Stimulated activated CD4-positive, alpha-beta T cell treated with anti-CD3 and anti-CD28 coated beads, Interleukin-2, amount 100 ng/mL, for 24 hours (primary cell): Measurements from ENCODE around the gene CERCAM.
"Not testable (repeated sequence)": the region's sequence is repeated elsewhere in the genome, so short reads cannot be mapped to it uniquely, and the experiment has no call there.

Experiments used
- DNase-seq, 2 donors: peaks; one replicate each; pipeline ENCODE4 v3.0.0-alpha.2; 2020

Gene CERCAM

GRCh38 chr9:128393970-128394369 is 26.7 kb upstream of the CERCAM start:
- no peak for DNase-seq

- DNase-seq: no peak
These were observed 26.1 kb upstream of the CERCAM start for GRCh38 chr9:128394379-128395168.

- DNase-seq: no peak
These were observed 23.6 kb upstream of the CERCAM start for GRCh38 chr9:128396970-128397613.

GRCh38 chr9:128397831-128398230 is 22.8 kb upstream of the CERCAM start:
- DNase-seq: no peak

GRCh38 chr9:128399861-128400260 is 20.8 kb upstream of the CERCAM start:
- DNase-seq: no peak

GRCh38 chr9:128404560-128404959 is 16.1 kb upstream of the CERCAM start:
- no peak for DNase-seq

- no peak for DNase-seq
These were observed 15.4 kb upstream of the CERCAM start for GRCh38 chr9:128405077-128405779.

- no peak for DNase-seq
These were observed 14.9 kb upstream of the CERCAM start for GRCh38 chr9:128405780-128406171.

GRCh38 chr9:128406848-128407391 is 13.7 kb upstream of the CERCAM start:
- DNase-seq: no peak

- no peak for DNase-seq
These were observed 11.7 kb upstream of the CERCAM start for GRCh38 chr9:128408963-128409431.

- DNase-seq: no peak
These were observed 11.2 kb upstream of the CERCAM start for GRCh38 chr9:128409450-128409849.

- no peak for DNase-seq
These were observed 10.7 kb upstream of the CERCAM start for GRCh38 chr9:128409978-128410377.

GRCh38 chr9:128411364-128412119 is 9.1 kb upstream of the CERCAM start:
- DNase-seq: no peak

- DNase-seq: peak; percentile 56 to 67
These were observed 8.4 kb upstream of the CERCAM start for GRCh38 chr9:128412120-128412790.

GRCh38 chr9:128413728-128414127 is 6.9 kb upstream of the CERCAM start:
- DNase-seq: not testable (repeated sequence)

GRCh38 chr9:128414461-128414860 is 6.2 kb upstream of the CERCAM start:
- DNase-seq: no peak

- DNase-seq: no peak
These were observed 5.4 kb upstream of the CERCAM start for GRCh38 chr9:128415281-128415680.

GRCh38 chr9:128416014-128416413 is 4.6 kb upstream of the CERCAM start:
- DNase-seq: no peak

- DNase-seq: no peak
These were observed 4.1 kb upstream of the CERCAM start for GRCh38 chr9:128416432-128417019.

- no peak for DNase-seq
These were observed 1.4 kb upstream of the CERCAM start for GRCh38 chr9:128419061-128419925.
